Pancreas (tissue), 10 donors: ENCODE measurements around the gene WDR72. TPM values are rescaled to one million over a fixed set of nuclear protein-coding genes. Genes with fewer than 3 reads are reported as not detected.

Source experiments
- ATAC-seq, 4 donors: fragments of 200-7000 bp; cut with Tn5 transposase; one replicate each; pipeline versions ENCODE4 v1.8.0 to v1.9.1; 2020; ENCODE audit warnings: mild to moderate bottlenecking in 4 of 4, moderate library complexity in 4 of 4
- DNase-seq, 6 donors: peaks; one replicate each; pipeline ENCODE4 v3.0.0-alpha.2; 2020
- FAIRE-seq: peaks from 2 replicates; lab custom pipeline; 2012; peaks lifted over from hg19 to GRCh38; lab: Jason Lieb, UNC
- H3K27ac ChIP-seq, 4 donors: fragments of 200-600 bp; sonication (generic); 1 replicate in 3 of 4; 2 replicates in 1 of 4; pipeline versions ENCODE4 v1.5.0 to v1.8.0; 2020
- H3K27me3 ChIP-seq, 4 donors: fragments of 200-600 bp; one replicate each; pipeline ENCODE4 v1.8.0; 2021
- H3K36me3 ChIP-seq, 3 donors: fragments of 200-600 bp; sonication (generic) in 1 of 3; one replicate each; pipeline versions ENCODE4 v1.5.0 to v1.8.0; 2020 to 2021
- H3K4me1 ChIP-seq, 3 donors: fragments of 200-600 bp; one replicate each; pipeline ENCODE4 v1.8.0; 2021
- H3K4me3 ChIP-seq, 4 donors: fragments of 200-600 bp; sonication (generic) in 2 of 4; one replicate each; pipeline versions ENCODE4 v1.5.0 to v1.8.0; 2020 to 2021
- H3K9me3 ChIP-seq, 4 donors: fragments of 200-600 bp; one replicate each; pipeline ENCODE4 v1.8.0; 2021
- CTCF ChIP-seq, 4 donors: fragments of 200-600 bp; sonication (generic) in 3 of 4; IDR thresholded peaks; one replicate each; pipeline versions ENCODE4 v1.5.0 to v1.8.0; 2021; ENCODE audit warnings: antibody characterized with exemption in 4 of 4
- WGBS, 2 donors: extraction: QIAGEN DNeasy Blood & Tissue Kit; methylation state at CpG; one replicate each; pipeline ENCODE4 v1.1.7; 2013; 5-methylcytosine and 5-hydroxymethylcytosine counted together
- intact Hi-C, 3 donors: fragments of 100-400 bp; cut with DNase I; formaldehyde crosslinking; loops; one replicate each; pipeline versions ENCODE4 v1.11.1 to v1.14.2; 2022
- polyA plus RNA-seq, 2 donors: library from polyadenylated mRNA; stranded (reverse); fragments of 200-250 nt; gene quantifications; one replicate each; pipeline ENCODE4 v1.2.3, GENCODE V29; 2013
- total RNA-seq, 6 donors: library from RNA; stranded (reverse); fragmentation: NEBNext Ultra II Directional in 4 of 6; extraction: Animal tissue kit (Norgen Biotek cat#: 25700) in 4 of 6; gene quantifications; one replicate each; pipeline versions ENCODE4 v1.2.1 to v1.2.4, GENCODE V29; 2021 to 2023
- donor health status: healthy with polysubstance abuse.
- donor health status: DM: no; HTN: no; CAD: no; lungs with moderate emphysema.
- donor health status: DM: no; HTN: no; CAD: no.
- donor health status: control.
- donor health status: control.
- donor health status: Bipolar disorder and iron deficiency.
- donor health status: DM: yes; HTN: yes; CAD: no.
- donor health status: DM: no; HTN: no; CAD: no.
- donor health status: DM: no; HTN: no; CAD: no.
- donor health status: DM: yes; HTN: yes; CAD: no.

Gene WDR72
- total and polyA plus RNA-seq, 8 donors, result 1.0 to 5.3 (median 3.7) TPM

- H3K4me3 ChIP-seq, result no peak overlapping the region
- no peaks in the 10 kb centered on the region for H3K4me1 ChIP-seq
- WGBS, 2 donors, result 34 to 52% methylated on average over 2 of the region's 2 CpGs
- DNase-seq, result no peak
- H3K9me3 ChIP-seq, result no peaks in the 10 kb centered on the region
- H3K27ac ChIP-seq, result no peak overlapping the region
- no peaks in the 10 kb centered on the region for H3K27me3 ChIP-seq
- no peak for TF ChIP-seq CTCF (IDR thresholded peaks at IDR 0.05)
- intact Hi-C loops, result no loop called here
- H3K36me3 ChIP-seq, result no peaks in the 10 kb centered on the region
- ATAC-seq, result no peak
- no peak for FAIRE-seq
Measured at GRCh38 chr15:53506370-53506769, 253.1 kb downstream of the WDR72 start.

- Histone ChIP-seq H3K27ac (no peak overlapping the region), H3K4me3 (no peak overlapping the region), H3K4me1 (no peaks in the 10 kb centered on the region), H3K9me3 (no peaks in the 10 kb centered on the region), H3K27me3 (no peaks in the 10 kb centered on the region), H3K36me3 (no peaks in the 10 kb centered on the region)
- no peak for TF ChIP-seq CTCF (IDR thresholded peaks at IDR 0.05)
- intact Hi-C loops, result no loop called here
- FAIRE-seq, result no peak
- DNase-seq, result no peak
- 87 to 88% methylated on average over 4 of the region's 4 CpGs for WGBS, 2 donors
- no peak for ATAC-seq
Measured at GRCh38 chr15:53498996-53499395, 260.5 kb downstream of the WDR72 start.

GRCh38 chr15:53490341-53490740, 269.1 kb downstream of the WDR72 start:
- H3K27me3 ChIP-seq, result no peaks in the 10 kb centered on the region
- FAIRE-seq, result no peak
- DNase-seq, result no peak
- H3K27ac ChIP-seq, result no peak overlapping the region
- TF ChIP-seq CTCF (IDR thresholded peaks at IDR 0.05), result no peak
- ATAC-seq, result no peak
- intact Hi-C loops, result no loop called here
- H3K9me3 ChIP-seq, result no peaks in the 10 kb centered on the region
- no peaks in the 10 kb centered on the region for H3K36me3 ChIP-seq
- H3K4me1 ChIP-seq, result no peaks in the 10 kb centered on the region
- no peak overlapping the region for H3K4me3 ChIP-seq

GRCh38 chr15:53482055-53482454, 277.4 kb downstream of the WDR72 start:
- no peak for DNase-seq
- 88 to 94% methylated on average over 1 of the region's 1 CpG for WGBS, 2 donors
- H3K4me1 ChIP-seq, result no peaks in the 10 kb centered on the region

More at GRCh38 chr15:53482055-53482454, 277.4 kb downstream of the WDR72 start:
- Histone ChIP-seq H3K27me3 (no peaks in the 10 kb centered on the region), H3K4me3 (no peak overlapping the region), H3K27ac (no peak overlapping the region), H3K36me3 (no peaks in the 10 kb centered on the region), H3K9me3 (no peaks in the 10 kb centered on the region)
- no peak for ATAC-seq
- no peak for FAIRE-seq
- intact Hi-C loops, result no loop called here
- TF ChIP-seq CTCF (IDR thresholded peaks at IDR 0.05), result no peak
